Fibroblast of the aortic adventitia (primary cell): ENCODE data around the gene AMT. TPM values are rescaled to one million over a fixed set of nuclear protein-coding genes. Genes with fewer than 3 reads are reported as not detected.

ENCODE experiments used
- DNase-seq: peaks from one replicate; pipeline ENCODE4 v3.0.0-alpha.2; 2010; ENCODE audit warnings: low read depth
- H3K4me3 ChIP-seq: 2 replicates; pipeline ENCODE4 v1.5.1; 2011; ENCODE audit warnings: low read depth, mild to moderate bottlenecking, control low read depth, low read length, moderate library complexity
- total RNA-seq: library from RNA; depleted of rRNA; stranded (reverse); fragments of >200 nt; gene quantifications from 2 replicates; pipeline ENCODE4 v1.2.3, GENCODE V29; 2012; ENCODE audit warnings: low replicate concordance
- TF ChIP-seq, protein P1 (sequence below): IDR thresholded peaks from 2 replicates; pipeline ENCODE4 v1.5.1; 2011; ENCODE audit warnings: mild to moderate bottlenecking, low read length, control low read depth, inconsistent platforms; ENCODE audit not compliant: insufficient read depth

Gene AMT
- total RNA-seq, 1 donor = 0.63 TPM

DNA sequence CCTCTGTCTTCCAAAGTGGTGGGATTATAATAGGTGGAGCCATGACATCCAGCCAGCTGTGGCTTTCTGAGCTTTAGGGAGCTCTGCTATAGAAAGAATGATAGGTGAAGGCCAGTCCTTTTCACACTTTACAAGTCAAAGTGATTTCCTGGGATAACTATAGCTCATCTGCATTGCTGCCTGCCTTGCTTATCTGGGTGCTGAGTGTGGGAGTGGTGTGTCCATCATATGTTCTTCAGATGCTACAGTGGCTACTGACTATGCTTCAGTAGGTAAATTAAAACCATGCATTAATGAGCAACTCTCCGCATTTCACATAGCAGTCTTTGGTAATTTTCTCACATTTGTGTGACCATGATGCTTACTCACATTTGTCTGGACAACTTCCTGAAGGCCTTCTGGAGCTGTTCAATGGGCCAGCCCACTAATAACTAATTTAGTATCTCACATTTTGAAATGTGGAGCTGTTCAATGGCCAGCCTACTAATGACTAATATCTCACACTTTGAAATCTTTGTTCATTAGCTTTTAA lies 33.9 kb downstream of the AMT start:
- no peak for DNase-seq
- TF ChIP-seq, protein P1, sequence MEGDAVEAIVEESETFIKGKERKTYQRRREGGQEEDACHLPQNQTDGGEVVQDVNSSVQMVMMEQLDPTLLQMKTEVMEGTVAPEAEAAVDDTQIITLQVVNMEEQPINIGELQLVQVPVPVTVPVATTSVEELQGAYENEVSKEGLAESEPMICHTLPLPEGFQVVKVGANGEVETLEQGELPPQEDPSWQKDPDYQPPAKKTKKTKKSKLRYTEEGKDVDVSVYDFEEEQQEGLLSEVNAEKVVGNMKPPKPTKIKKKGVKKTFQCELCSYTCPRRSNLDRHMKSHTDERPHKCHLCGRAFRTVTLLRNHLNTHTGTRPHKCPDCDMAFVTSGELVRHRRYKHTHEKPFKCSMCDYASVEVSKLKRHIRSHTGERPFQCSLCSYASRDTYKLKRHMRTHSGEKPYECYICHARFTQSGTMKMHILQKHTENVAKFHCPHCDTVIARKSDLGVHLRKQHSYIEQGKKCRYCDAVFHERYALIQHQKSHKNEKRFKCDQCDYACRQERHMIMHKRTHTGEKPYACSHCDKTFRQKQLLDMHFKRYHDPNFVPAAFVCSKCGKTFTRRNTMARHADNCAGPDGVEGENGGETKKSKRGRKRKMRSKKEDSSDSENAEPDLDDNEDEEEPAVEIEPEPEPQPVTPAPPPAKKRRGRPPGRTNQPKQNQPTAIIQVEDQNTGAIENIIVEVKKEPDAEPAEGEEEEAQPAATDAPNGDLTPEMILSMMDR = no peak
- H3K4me3 ChIP-seq = no peak overlapping the region

DNA sequence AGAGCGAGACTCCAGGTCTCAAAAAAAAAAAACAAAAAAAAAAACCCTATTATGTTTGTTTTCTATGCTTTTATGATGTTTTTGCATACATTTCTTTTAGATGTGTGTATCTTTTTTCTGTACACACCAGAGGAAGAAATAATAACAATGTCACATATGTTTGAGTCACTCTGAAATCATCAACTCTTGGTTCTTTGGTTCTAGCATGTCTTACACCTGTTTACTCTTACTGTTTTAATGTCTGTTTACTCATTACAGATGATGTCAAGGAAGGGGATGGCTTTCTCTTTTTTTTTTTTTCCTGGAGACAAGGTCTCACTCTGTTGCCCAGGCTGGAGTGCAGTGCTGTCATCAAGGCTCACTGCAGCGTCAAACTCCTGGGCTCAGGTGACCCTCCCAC lies 34.6 kb downstream of the AMT start:
- no peak overlapping the region for H3K4me3 ChIP-seq
- TF ChIP-seq, protein P1 = no peak
- DNase-seq = no peak

- no peak for DNase-seq
- no peak overlapping the region for H3K4me3 ChIP-seq
- TF ChIP-seq, protein P1 = no peak
Observed at GRCh38 chr3:49386056-49386756, 36.1 kb downstream of the AMT start.

DNA sequence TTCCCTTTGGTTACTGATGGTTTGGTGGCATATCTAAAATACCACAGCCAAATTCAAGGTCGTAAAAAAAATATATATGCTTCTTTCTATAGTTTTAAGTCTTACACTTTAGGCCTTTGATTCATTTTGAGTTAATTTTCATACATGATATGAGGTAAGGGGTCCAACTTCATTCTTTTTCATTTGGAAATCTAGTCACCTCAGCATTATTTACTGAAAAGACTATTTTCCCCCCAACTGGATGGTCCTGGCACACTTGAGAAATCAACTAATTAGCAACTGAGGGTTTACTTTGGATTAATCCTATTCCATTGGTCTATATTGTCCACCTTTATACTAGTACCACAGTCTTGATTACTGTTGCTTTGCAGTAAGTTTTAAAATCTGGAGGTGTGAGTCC lies 36.7 kb downstream of the AMT start:
- TF ChIP-seq, protein P1 = no peak
- no peak for DNase-seq
- no peak overlapping the region for H3K4me3 ChIP-seq

- no peak overlapping the region for H3K4me3 ChIP-seq
- no peak for DNase-seq
- TF ChIP-seq, protein P1 = no peak
Observed at GRCh38 chr3:49383387-49383786, 38.9 kb downstream of the AMT start.

GRCh38 chr3:49378249-49378895 lies 43.9 kb downstream of the AMT start:
- no peak overlapping the region for H3K4me3 ChIP-seq
- peak; percentile 83 for DNase-seq
- TF ChIP-seq, protein P1 = no peak

DNA sequence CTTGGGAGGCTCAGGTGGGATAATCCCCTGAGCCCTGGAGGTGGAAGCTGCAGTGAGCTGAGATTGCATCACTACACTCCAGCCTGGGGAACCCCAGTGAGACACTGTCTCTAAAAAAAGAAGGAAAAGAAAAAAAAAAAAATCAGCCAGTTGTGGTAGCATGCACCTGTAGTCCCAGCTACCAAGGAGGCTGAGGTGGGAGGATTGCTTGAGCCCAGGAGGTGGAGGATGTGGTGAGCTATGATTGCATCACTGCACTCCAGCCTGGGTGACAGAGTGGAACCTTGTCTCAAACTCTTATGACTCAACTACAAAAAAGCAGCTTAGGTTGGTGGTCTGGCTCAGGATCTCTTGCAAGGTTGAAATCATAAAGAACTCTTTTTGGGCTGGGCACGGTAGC lies 44.8 kb downstream of the AMT start:
- TF ChIP-seq, protein P1 = no peak
- DNase-seq = peak; percentile 48
- no peak overlapping the region for H3K4me3 ChIP-seq
